Left colon (tissue), 2 donors: ENCODE measurements around the gene TLDC2. TPM values are rescaled to one million over a fixed set of nuclear protein-coding genes. Genes with fewer than 3 reads are reported as not detected.

ENCODE experiments used
- ATAC-seq: fragments of 200-7000 bp; cut with Tn5 transposase; one replicate; pipeline ENCODE4 v1.9.1; 2020; ENCODE audit warnings: mild to moderate bottlenecking, moderate library complexity
- DNase-seq, 2 donors: peaks; one replicate each; pipeline ENCODE4 v3.0.0-alpha.2; 2020
- intact Hi-C, 2 donors: fragments of 100-400 bp; cut with DNase I in 1 of 2; cut with micrococcal nuclease in 1 of 2; formaldehyde crosslinking; loops; one replicate each; pipeline versions ENCODE4 v1.11.2 to v1.14.0; 2022; cut with DNase I, micrococcal nuclease
- total RNA-seq, 2 donors: library from RNA; stranded (reverse); fragmentation: NEBNext Ultra II Directional; extraction: Animal tissue kit (Norgen Biotek cat#: 25700); gene quantifications; one replicate each; pipeline ENCODE4 v1.2.1, GENCODE V29; 2021
- donor health status: DM: no; HTN: no; CAD: no.
- donor health status: DM: yes; HTN: yes; CAD: no.

The TLDC2 gene
- total RNA-seq, 2 donors from 2014 or later: 25.2 to 27.7 TPM

GRCh38 chr20:36848078-36848660 lies 27.8 kb upstream of the TLDC2 start:
- peak in 1 of 2 donors; percentile 67 for DNase-seq
- no peak for ATAC-seq
- intact Hi-C loops: no loop called here

- intact Hi-C loops: no loop called here
- DNase-seq (no peak), ATAC-seq (no peak)
Measured at GRCh38 chr20:36848677-36849076, 27.3 kb upstream of the TLDC2 start.

- ATAC-seq (no peak), DNase-seq (no peak)
- intact Hi-C loops: no loop called here
Measured at GRCh38 chr20:36849333-36850065, 26.4 kb upstream of the TLDC2 start.

DNA sequence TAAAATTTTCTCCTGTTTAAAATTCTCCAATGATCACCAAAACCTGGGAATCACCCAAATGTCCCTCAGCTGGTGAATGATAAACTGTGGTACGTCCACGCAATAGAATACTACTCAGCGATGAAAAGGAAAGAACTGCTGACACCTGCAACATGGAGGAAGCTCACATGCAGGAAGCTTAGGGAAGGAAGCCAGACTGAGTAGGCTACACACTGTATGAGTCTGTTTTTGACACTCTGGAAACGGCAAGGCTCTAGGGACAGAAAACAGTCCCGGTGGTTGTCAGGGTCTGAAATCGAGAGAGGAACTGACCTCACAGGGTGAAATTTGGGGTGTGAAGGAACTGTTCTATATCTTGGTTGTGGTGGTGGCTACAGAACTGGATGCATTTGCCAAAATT lies 25.2 kb upstream of the TLDC2 start:
- intact Hi-C loops: no loop called here
- no peak for DNase-seq

GRCh38 chr20:36851490-36851889 lies 24.4 kb upstream of the TLDC2 start:
- intact Hi-C loops: no loop called here
- DNase-seq (no peak), ATAC-seq (no peak)

More for the DNA sequence above, 25.2 kb upstream of the TLDC2 start:
- no peak for ATAC-seq

DNA sequence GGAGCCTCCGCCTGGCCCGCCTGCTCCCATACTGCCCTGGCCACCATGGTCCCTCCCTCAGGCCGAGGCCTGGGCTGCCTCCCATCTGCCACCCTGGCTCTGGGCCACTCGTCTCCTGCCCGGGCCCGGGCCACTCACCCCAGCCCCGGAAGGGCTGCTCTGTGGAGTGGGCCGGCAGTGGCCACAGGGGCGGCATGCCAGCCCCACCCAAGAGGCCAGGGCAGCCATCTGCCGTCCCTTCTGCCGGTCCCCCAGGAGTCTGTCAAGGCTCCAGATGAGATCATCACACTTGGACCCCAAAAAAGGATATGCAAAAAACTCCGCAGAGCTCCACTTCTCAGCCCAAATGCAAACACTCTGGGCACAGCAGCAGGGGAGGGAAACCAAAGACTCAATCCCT lies 23.8 kb upstream of the TLDC2 start:
- intact Hi-C loops: no loop called here
- no peak for ATAC-seq
- DNase-seq: no peak

DNA sequence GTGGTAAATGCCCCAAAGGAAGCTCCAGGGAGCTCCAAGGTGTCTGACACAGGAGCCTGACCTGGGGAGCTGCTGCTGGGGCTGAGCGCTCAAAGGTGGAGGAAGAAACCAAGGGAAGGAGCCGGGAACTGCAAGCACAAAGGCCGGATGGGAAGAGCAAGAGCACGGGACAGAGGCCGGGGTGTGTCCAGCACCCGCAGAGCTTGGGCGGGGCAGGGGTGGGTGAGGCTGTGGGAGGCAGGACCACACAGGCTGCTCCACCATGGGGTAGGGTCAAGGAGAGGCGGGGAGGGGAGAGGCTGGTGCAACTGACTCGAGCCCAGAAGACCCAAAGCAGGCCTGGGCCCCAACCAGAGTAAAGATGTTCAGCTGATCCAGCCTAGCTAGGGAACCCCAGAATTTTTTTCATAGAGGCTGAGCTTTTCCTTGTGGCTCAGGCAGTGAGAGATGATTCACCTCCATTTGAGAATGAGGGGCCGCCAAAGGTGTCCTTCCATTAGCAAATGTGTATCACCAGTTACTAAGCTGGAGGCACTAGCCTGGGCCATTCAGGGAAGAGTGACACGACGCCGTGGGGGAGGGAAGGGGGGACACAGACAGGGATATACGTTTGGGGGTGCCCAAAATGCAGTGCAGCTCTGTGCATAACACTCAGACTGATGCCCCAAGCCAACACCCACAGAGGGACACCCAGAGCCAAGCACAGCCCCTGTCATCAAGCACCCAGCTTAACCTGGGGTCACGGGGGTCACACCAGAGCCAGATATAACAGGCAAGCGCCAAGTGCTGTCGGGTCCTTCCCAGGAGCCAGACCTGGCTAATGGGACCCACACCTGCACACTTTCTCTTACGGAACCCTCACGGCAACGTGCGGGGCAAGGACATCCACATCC lies 21.3 kb upstream of the TLDC2 start:
- intact Hi-C loops: no loop called here
- peak; percentile 92 for ATAC-seq
- peak; percentile 62 to 67 for DNase-seq

DNA sequence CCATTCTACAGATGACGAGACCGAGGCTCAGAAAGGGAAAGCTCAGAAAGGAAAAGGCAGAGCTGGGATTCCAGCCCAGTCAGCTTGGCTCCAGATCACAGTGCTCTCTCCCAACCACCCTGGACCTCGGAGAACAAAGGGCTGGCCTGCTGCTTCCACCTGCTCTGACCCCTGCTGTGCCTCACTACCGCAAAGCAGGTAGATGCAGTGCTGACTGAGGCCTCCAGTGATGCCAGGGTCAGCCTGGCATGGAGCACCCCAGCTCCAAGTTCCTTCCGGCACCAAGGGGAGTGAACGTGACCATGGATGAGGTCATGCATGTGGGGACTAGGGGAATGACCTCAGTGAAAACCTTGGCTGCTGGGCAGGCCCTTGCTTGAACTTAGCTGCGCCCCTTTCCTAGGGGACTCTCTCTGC lies 20.7 kb upstream of the TLDC2 start:
- intact Hi-C loops: no loop called here
- no peak for DNase-seq
- no peak for ATAC-seq

- ATAC-seq: no peak
- intact Hi-C loops: no loop called here
- no peak for DNase-seq
Measured at GRCh38 chr20:36856195-36856594, 19.7 kb upstream of the TLDC2 start.

GRCh38 chr20:36856691-36857635 lies 19.0 kb upstream of the TLDC2 start:
- peak in 1 of 2 donors; percentile 45 for DNase-seq
- intact Hi-C loops: no loop called here
- ATAC-seq: no peak

DNA sequence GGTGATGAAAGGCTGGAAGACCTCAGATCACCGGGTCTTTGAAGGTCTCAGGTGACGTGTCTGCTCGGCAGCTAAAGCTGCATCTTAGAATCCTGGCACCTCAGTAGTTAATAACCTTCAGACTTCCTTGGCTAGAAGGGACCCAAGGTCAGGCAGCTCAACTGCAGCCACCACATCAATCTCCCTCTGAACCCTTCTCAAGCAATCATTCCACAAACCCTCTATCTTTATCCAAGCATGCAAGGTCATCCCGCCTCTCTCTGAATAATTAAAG lies 16.7 kb upstream of the TLDC2 start:
- intact Hi-C loops: no loop called here
- ATAC-seq (no peak), DNase-seq (no peak)

GRCh38 chr20:36859700-36860330 lies 16.1 kb upstream of the TLDC2 start:
- DNase-seq: no peak
- intact Hi-C loops: no loop called here
- ATAC-seq: no peak

- DNase-seq: no peak
- intact Hi-C loops: no loop called here
- ATAC-seq: no peak
Measured at GRCh38 chr20:36860339-36860738, 15.6 kb upstream of the TLDC2 start.

GRCh38 chr20:36860811-36861624 lies 14.9 kb upstream of the TLDC2 start:
- ATAC-seq (no peak), DNase-seq (no peak)
- intact Hi-C loops: no loop called here

DNA sequence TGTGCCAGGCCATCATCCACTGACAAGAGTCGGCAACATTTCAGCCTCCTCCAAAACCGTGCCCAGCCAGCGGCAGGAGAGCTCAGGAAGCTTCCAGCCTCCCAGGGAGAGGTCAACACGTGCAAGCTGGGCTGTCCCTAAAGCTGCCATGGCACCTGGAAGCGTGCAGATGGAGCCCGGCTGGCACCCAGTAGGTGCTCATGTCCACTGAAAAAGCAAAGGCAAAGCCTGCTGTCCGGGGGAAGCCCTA lies 14.4 kb upstream of the TLDC2 start:
- no peak for DNase-seq
- intact Hi-C loops: no loop called here
- no peak for ATAC-seq

- DNase-seq (peak; percentile 80 to 86), ATAC-seq (peak; percentile 53)
- intact Hi-C loops: no loop called here
Measured at GRCh38 chr20:36861875-36862801, 13.8 kb upstream of the TLDC2 start.
